MM.1S (cell line): ENCODE results near the gene RABL6.

ENCODE experiments used
- EZH2 ChIP-seq: fragments of 300-600 bp; sonication (generic); optimal IDR thresholded peaks from 2 replicates; pipeline ENCODE3; 2017; ENCODE audit warnings: low read depth, mild to moderate bottlenecking, antibody characterized with exemption, low read length, mixed read lengths
- EZH2phosphoT487 ChIP-seq: fragments of 300-600 bp; sonication (generic); IDR thresholded peaks from 2 replicates; pipeline ENCODE4 v1.6.1; 2018; ENCODE audit warnings: antibody characterized with exemption, low read length
- TF ChIP-seq, protein P1 (sequence below): fragments of 300-600 bp; sonication (generic); IDR thresholded peaks from 2 replicates; pipeline ENCODE4 v1.5.1; 2016; ENCODE audit warnings: antibody characterized with exemption, low read length, mixed read lengths

DNA sequence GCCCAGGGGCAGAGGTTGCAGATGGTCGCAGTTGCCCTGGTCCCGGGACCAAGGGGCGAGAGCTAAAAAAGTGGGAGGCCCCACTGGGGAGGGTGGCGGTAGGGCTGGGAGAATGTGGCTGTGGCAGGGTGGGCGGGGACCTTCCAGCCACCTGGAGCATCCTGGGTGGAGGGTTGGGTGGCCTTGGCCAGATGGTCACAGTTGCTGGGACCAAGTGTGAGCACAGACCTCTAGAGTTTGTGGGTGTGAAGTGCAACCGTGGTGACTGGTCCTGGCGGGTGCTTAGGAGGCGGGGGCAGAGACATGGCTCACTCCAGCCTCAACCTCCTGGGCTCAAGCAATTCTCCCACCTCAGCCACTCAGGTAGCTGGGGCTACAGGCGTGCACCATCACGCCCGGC is 72.9 kb downstream of the RABL6 start:
- TF ChIP-seq, protein P1, sequence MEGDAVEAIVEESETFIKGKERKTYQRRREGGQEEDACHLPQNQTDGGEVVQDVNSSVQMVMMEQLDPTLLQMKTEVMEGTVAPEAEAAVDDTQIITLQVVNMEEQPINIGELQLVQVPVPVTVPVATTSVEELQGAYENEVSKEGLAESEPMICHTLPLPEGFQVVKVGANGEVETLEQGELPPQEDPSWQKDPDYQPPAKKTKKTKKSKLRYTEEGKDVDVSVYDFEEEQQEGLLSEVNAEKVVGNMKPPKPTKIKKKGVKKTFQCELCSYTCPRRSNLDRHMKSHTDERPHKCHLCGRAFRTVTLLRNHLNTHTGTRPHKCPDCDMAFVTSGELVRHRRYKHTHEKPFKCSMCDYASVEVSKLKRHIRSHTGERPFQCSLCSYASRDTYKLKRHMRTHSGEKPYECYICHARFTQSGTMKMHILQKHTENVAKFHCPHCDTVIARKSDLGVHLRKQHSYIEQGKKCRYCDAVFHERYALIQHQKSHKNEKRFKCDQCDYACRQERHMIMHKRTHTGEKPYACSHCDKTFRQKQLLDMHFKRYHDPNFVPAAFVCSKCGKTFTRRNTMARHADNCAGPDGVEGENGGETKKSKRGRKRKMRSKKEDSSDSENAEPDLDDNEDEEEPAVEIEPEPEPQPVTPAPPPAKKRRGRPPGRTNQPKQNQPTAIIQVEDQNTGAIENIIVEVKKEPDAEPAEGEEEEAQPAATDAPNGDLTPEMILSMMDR: no peak
- TF ChIP-seq EZH2phosphoT487 (no peak), EZH2 (no peak)
